HepG2 (cell line): ENCODE results near the gene SMC1A.

ENCODE experiments used
- ASH2L ChIP-seq: fragments of 300-600, 200-600 bp; sonication (generic); IDR thresholded peaks from 2 replicates; pipeline ENCODE4 v1.7.0; 2017; ENCODE audit warnings: low read depth, mild to moderate bottlenecking, moderate library complexity, mixed read lengths, low read length; ENCODE audit not compliant: insufficient read length
- BRCA1 ChIP-seq: sonication (generic); formaldehyde crosslinking; IDR thresholded peaks from 2 replicates; pipeline ENCODE4 v1.4.0; 2020; ENCODE audit warnings: missing genetic modification reagents
- EZH2 ChIP-seq: conservative IDR thresholded peaks from 2 replicates; pipeline ENCODE4 v1.6.1; 2012; ENCODE audit warnings: mild to moderate bottlenecking, low read depth, low read length, moderate library complexity
- JUN ChIP-seq: sonication (generic); formaldehyde crosslinking; IDR thresholded peaks from 2 replicates; pipeline ENCODE4 v1.4.0; 2020; ENCODE audit warnings: mild to moderate bottlenecking, missing genetic modification reagents
- POLR2A ChIP-seq, 2 experiments: IDR thresholded peaks; 2 replicates each; pipeline ENCODE4 v1.6.1; 2011; ENCODE audit warnings: low read depth in 2 of 2, low read length in 2 of 2, mild to moderate bottlenecking in 1 of 2, moderate library complexity in 1 of 2; ENCODE audit not compliant: insufficient read depth in 1 of 2
- ZNF430 ChIP-seq: sonication (generic); formaldehyde crosslinking; IDR thresholded peaks from 2 replicates; pipeline ENCODE4 v1.9.0; 2021; ENCODE audit warnings: mild to moderate bottlenecking, missing genetic modification reagents
- ZNF460 ChIP-seq: sonication (generic); formaldehyde crosslinking; IDR thresholded peaks from 2 replicates; pipeline ENCODE4 v1.5.1; 2020; ENCODE audit warnings: missing genetic modification reagents, mild to moderate bottlenecking, borderline replicate concordance
- ZNF792 ChIP-seq: IDR thresholded peaks from 2 replicates; pipeline ENCODE4 v1.6.1; 2016
- ZSCAN29 ChIP-seq: sonication (generic); formaldehyde crosslinking; conservative IDR thresholded peaks from 2 replicates; pipeline ENCODE4 v1.4.0; 2020; ENCODE audit warnings: mild to moderate bottlenecking, missing genetic modification reagents
- TF ChIP-seq, protein P1 (sequence below): sonication (generic); formaldehyde crosslinking; IDR thresholded peaks from 2 replicates; pipeline ENCODE4 v1.5.0; 2020; ENCODE audit warnings: mild to moderate bottlenecking, missing genetic modification reagents, moderate library complexity
- TF ChIP-seq, protein P2 (sequence below): IDR thresholded peaks from 2 replicates; pipeline ENCODE4 v1.6.1; 2016; ENCODE audit warnings: low read depth, missing genetic modification reagents, missing compliant biosample characterization
- TF ChIP-seq, protein P3 (sequence below): sonication (generic); formaldehyde crosslinking; IDR thresholded peaks from 2 replicates; pipeline ENCODE4 v1.8.0; 2022; ENCODE audit warnings: low read depth, missing genetic modification reagents
- TF ChIP-seq, protein P4 (sequence below): conservative IDR thresholded peaks from 2 replicates; pipeline ENCODE4 v1.6.1; 2018; ENCODE audit warnings: missing genetic modification reagents
- TF ChIP-seq, protein P5 (sequence below): sonication (generic); formaldehyde crosslinking; IDR thresholded peaks from 2 replicates; pipeline ENCODE4 v1.5.0; 2020; ENCODE audit warnings: mild to moderate bottlenecking, missing genetic modification reagents

DNA sequence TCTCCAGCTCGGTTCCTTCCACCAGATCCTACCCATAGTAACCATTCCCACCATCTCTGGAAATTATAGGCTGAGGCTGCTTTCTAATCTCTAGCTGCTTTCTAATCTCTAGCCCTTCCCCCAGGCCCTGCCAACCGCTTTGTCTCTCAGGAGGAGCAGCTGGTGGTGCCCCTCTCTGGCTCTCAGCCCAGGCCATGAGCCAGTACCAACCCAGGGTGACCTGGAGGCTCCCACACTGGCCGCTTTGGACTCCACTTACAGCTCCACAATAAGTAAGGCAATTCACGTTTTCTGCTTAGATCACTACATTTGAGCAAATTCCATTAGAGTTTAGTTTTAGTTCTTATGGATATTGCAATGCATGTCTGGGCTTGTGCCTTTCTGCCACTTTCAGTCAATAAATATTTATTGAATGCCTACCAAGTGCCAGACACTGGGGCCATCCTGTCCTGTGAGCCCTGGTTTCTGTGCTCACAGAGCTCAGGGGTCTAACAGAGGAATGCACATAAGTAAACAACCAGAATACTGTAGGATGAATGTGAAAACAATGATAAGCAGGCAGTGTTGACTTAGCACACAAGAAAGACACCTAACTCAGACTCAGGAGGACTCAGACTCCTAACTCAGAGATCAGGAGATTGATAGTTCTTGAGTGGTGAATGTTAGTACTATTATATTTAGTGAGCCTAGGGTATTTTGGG is 38.9 kb downstream of the SMC1A start:
- TF ChIP-seq POLR2A (IDR thresholded peaks at IDR 0.05; ENCODE audit: insufficient read depth in 1 of 2, low read depth in 2 of 2, low read length in 2 of 2) (no peak), BRCA1 (CRISPR knock-in tag) (no peak), JUN (CRISPR knock-in tag) (no peak), ZNF792 (CRISPR knock-in tag) (no peak), ASH2L (no peak), ZSCAN29 (CRISPR knock-in tag) (no peak), EZH2 (no peak), ZNF430 (CRISPR knock-in tag) (no peak), ZNF460 (no peak)
- TF ChIP-seq, protein P1, sequence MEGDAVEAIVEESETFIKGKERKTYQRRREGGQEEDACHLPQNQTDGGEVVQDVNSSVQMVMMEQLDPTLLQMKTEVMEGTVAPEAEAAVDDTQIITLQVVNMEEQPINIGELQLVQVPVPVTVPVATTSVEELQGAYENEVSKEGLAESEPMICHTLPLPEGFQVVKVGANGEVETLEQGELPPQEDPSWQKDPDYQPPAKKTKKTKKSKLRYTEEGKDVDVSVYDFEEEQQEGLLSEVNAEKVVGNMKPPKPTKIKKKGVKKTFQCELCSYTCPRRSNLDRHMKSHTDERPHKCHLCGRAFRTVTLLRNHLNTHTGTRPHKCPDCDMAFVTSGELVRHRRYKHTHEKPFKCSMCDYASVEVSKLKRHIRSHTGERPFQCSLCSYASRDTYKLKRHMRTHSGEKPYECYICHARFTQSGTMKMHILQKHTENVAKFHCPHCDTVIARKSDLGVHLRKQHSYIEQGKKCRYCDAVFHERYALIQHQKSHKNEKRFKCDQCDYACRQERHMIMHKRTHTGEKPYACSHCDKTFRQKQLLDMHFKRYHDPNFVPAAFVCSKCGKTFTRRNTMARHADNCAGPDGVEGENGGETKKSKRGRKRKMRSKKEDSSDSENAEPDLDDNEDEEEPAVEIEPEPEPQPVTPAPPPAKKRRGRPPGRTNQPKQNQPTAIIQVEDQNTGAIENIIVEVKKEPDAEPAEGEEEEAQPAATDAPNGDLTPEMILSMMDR (CRISPR knock-in tag): no peak
- TF ChIP-seq, protein P2, sequence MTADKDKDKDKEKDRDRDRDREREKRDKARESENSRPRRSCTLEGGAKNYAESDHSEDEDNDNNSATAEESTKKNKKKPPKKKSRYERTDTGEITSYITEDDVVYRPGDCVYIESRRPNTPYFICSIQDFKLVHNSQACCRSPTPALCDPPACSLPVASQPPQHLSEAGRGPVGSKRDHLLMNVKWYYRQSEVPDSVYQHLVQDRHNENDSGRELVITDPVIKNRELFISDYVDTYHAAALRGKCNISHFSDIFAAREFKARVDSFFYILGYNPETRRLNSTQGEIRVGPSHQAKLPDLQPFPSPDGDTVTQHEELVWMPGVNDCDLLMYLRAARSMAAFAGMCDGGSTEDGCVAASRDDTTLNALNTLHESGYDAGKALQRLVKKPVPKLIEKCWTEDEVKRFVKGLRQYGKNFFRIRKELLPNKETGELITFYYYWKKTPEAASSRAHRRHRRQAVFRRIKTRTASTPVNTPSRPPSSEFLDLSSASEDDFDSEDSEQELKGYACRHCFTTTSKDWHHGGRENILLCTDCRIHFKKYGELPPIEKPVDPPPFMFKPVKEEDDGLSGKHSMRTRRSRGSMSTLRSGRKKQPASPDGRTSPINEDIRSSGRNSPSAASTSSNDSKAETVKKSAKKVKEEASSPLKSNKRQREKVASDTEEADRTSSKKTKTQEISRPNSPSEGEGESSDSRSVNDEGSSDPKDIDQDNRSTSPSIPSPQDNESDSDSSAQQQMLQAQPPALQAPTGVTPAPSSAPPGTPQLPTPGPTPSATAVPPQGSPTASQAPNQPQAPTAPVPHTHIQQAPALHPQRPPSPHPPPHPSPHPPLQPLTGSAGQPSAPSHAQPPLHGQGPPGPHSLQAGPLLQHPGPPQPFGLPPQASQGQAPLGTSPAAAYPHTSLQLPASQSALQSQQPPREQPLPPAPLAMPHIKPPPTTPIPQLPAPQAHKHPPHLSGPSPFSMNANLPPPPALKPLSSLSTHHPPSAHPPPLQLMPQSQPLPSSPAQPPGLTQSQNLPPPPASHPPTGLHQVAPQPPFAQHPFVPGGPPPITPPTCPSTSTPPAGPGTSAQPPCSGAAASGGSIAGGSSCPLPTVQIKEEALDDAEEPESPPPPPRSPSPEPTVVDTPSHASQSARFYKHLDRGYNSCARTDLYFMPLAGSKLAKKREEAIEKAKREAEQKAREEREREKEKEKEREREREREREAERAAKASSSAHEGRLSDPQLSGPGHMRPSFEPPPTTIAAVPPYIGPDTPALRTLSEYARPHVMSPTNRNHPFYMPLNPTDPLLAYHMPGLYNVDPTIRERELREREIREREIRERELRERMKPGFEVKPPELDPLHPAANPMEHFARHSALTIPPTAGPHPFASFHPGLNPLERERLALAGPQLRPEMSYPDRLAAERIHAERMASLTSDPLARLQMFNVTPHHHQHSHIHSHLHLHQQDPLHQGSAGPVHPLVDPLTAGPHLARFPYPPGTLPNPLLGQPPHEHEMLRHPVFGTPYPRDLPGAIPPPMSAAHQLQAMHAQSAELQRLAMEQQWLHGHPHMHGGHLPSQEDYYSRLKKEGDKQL (CRISPR knock-in tag): no peak
- TF ChIP-seq, protein P3, sequence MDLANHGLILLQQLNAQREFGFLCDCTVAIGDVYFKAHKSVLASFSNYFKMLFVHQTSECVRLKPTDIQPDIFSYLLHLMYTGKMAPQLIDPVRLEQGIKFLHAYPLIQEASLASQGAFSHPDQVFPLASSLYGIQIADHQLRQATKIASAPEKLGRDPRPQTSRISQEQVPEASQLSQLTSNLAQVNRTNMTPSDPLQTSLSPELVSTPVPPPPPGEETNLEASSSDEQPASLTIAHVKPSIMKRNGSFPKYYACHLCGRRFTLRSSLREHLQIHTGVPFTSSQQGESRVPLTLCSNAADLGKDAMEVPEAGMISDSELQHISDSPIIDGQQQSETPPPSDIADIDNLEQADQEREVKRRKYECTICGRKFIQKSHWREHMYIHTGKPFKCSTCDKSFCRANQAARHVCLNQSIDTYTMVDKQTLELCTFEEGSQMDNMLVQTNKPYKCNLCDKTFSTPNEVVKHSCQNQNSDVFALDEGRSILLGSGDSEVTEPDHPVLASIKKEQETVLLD (CRISPR knock-in tag): no peak
- TF ChIP-seq, protein P4, sequence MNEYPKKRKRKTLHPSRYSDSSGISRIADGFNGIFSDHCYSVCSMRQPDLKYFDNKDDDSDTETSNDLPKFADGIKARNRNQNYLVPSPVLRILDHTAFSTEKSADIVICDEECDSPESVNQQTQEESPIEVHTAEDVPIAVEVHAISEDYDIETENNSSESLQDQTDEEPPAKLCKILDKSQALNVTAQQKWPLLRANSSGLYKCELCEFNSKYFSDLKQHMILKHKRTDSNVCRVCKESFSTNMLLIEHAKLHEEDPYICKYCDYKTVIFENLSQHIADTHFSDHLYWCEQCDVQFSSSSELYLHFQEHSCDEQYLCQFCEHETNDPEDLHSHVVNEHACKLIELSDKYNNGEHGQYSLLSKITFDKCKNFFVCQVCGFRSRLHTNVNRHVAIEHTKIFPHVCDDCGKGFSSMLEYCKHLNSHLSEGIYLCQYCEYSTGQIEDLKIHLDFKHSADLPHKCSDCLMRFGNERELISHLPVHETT (CRISPR knock-in tag): no peak
- TF ChIP-seq, protein P5, sequence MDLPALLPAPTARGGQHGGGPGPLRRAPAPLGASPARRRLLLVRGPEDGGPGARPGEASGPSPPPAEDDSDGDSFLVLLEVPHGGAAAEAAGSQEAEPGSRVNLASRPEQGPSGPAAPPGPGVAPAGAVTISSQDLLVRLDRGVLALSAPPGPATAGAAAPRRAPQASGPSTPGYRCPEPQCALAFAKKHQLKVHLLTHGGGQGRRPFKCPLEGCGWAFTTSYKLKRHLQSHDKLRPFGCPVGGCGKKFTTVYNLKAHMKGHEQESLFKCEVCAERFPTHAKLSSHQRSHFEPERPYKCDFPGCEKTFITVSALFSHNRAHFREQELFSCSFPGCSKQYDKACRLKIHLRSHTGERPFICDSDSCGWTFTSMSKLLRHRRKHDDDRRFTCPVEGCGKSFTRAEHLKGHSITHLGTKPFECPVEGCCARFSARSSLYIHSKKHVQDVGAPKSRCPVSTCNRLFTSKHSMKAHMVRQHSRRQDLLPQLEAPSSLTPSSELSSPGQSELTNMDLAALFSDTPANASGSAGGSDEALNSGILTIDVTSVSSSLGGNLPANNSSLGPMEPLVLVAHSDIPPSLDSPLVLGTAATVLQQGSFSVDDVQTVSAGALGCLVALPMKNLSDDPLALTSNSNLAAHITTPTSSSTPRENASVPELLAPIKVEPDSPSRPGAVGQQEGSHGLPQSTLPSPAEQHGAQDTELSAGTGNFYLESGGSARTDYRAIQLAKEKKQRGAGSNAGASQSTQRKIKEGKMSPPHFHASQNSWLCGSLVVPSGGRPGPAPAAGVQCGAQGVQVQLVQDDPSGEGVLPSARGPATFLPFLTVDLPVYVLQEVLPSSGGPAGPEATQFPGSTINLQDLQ (CRISPR knock-in tag): no peak
